ENCODE data around the gene HDAC8.

DNA sequence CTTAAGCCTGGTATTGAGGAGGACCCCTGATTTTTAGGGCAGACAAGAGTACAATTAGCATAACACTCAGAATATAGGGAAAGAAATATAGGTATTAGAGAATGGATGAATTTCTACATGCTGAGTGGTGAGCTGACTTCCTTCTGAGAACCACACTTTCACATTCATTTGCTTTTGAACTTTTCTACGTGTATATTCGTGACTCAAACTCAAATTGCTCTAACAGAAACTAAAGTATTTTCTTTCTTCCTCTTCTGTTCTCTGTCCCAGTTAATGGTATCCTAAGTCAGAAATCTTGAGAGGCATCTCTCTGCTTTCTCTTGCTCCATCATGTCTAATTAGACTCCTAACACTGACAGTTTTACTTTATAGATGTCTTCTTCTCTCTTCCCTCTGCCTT is 163.8 kb downstream of the HDAC8 start:
- no peak for TF ChIP-seq CTCF (IDR thresholded peaks at IDR 0.05)
- TF ChIP-seq EZH2 (IDR thresholded peaks at IDR 0.05; ENCODE audit: borderline replicate concordance, insufficient read depth, low read depth, low read length, poor library complexity, severe bottlenecking), result no peak

Measured in B cell (primary cell).